HFFc6 (cell line): ENCODE data around the gene HPGDS. TPM values are rescaled to one million over a fixed set of nuclear protein-coding genes. Genes with fewer than 3 reads are reported as not detected.

Experiments
- DNase-seq: peaks from one replicate; pipeline ENCODE4 v3.0.0-alpha.2; 2018
- H3K27ac Mint-ChIP-seq: 2 replicates; pipeline ENCODE4 v1.8.0; 2020; ENCODE audit warnings: mild to moderate bottlenecking, mixed read lengths
- H3K27me3 Mint-ChIP-seq: 2 replicates; pipeline ENCODE4 v1.8.0; 2021; ENCODE audit warnings: mild to moderate bottlenecking, moderate library complexity, mixed read lengths; ENCODE audit not compliant: insufficient read depth
- H3K36me3 Mint-ChIP-seq: 2 replicates; pipeline ENCODE4 v1.8.0; 2021; ENCODE audit warnings: low read depth, mixed read lengths
- H3K4me1 Mint-ChIP-seq: 2 replicates; pipeline ENCODE4 v1.8.0; 2020; ENCODE audit warnings: low read depth, mixed read lengths
- H3K4me3 Mint-ChIP-seq: 2 replicates; pipeline ENCODE4 v1.8.0; 2020; ENCODE audit warnings: mild to moderate bottlenecking, moderate library complexity, mixed read lengths
- H3K9me3 Mint-ChIP-seq: 2 replicates; pipeline ENCODE4 v1.8.0; 2020; ENCODE audit warnings: mild to moderate bottlenecking, mixed read lengths
- CTCF ChIP-seq: fragments of 200-600 bp; sonication (generic); IDR thresholded peaks from 2 replicates; pipeline ENCODE4 v1.5.0; 2021; ENCODE audit warnings: antibody characterized with exemption, mild to moderate bottlenecking
- total RNA-seq, 6 experiments: library from RNA; stranded (reverse); fragmentation: NEBNext Ultra II Directional; extraction: Animal tissue kit (Norgen Biotek cat#: 25700); gene quantifications; 2 replicates in 1 of 6; 3 replicates in 5 of 6; pipeline ENCODE4 v1.2.3, GENCODE V29; 2021

Gene HPGDS
- total RNA-seq, 6 experiments from 2014 or later = not detected

DNA sequence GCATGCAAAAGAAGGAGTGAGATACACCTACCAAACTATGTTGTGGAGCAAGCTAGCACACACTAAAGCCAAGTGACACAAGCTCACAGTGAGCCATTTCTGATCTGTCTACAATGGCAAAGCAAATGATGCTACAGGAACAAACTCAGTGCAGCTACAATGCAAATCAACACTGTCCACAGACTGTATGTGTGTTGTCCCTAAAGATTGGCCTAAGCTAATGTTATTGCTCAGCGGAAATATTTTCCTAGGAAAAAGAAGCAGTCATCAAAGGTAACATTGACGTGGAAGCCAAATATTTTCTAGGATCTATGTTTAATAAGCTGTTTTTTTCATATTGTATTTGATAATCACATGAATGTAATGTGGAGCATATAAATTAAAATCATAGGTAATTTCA, 34.7 kb upstream of the HPGDS start:
- Mint-ChIP-seq H3K27ac (no peak overlapping the region), H3K36me3 (no peaks in the 10 kb centered on the region), H3K27me3 (peaks cover 30% of the 10 kb centered on the region), H3K4me1 (no peaks in the 10 kb centered on the region), H3K4me3 (no peak overlapping the region), H3K9me3 (no peaks in the 10 kb centered on the region)
- no peak for TF ChIP-seq CTCF
- no peak for DNase-seq

DNA sequence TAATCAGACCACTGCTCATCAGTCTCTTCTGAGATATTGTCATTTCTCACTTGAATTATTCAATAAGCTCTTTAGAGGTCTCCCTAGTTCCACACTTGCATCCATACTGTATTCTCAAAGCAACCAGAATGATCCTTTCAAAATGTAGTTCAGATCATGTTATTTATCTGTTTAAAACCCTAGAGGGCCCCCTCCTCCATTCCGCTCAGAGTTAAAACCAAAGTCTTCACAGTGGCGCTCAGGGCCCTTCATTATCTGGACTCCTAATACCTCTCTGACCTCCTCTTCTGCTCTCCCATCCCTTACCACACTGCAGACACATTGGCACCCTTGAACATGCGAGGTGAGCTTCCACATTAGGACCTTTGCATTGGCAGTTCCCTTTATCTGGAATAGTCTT, 32.7 kb upstream of the HPGDS start:
- no peak for TF ChIP-seq CTCF
- Mint-ChIP-seq H3K27me3 (peaks cover 25% of the 10 kb centered on the region), H3K27ac (no peak overlapping the region), H3K4me1 (no peaks in the 10 kb centered on the region), H3K9me3 (no peaks in the 10 kb centered on the region), H3K4me3 (no peak overlapping the region), H3K36me3 (no peaks in the 10 kb centered on the region)
- DNase-seq = no peak

- Mint-ChIP-seq H3K9me3 (no peaks in the 10 kb centered on the region), H3K27ac (no peak overlapping the region), H3K4me3 (no peak overlapping the region), H3K36me3 (no peaks in the 10 kb centered on the region), H3K27me3 (peaks cover 17% of the 10 kb centered on the region), H3K4me1 (no peaks in the 10 kb centered on the region)
- DNase-seq = no peak
- no peak for TF ChIP-seq CTCF
Observed at GRCh38 chr4:94373752-94374151, 31.1 kb upstream of the HPGDS start.

GRCh38 chr4:94372991-94373390, 30.4 kb upstream of the HPGDS start:
- peaks cover 18% of the 10 kb centered on the region for H3K27me3 Mint-ChIP-seq
- no peak overlapping the region for H3K27ac Mint-ChIP-seq
- no peak for TF ChIP-seq CTCF
- no peaks in the 10 kb centered on the region for H3K4me1 Mint-ChIP-seq
- H3K4me3 Mint-ChIP-seq = no peak overlapping the region
- H3K9me3 Mint-ChIP-seq = no peaks in the 10 kb centered on the region
- DNase-seq = no peak
- H3K36me3 Mint-ChIP-seq = no peaks in the 10 kb centered on the region

DNA sequence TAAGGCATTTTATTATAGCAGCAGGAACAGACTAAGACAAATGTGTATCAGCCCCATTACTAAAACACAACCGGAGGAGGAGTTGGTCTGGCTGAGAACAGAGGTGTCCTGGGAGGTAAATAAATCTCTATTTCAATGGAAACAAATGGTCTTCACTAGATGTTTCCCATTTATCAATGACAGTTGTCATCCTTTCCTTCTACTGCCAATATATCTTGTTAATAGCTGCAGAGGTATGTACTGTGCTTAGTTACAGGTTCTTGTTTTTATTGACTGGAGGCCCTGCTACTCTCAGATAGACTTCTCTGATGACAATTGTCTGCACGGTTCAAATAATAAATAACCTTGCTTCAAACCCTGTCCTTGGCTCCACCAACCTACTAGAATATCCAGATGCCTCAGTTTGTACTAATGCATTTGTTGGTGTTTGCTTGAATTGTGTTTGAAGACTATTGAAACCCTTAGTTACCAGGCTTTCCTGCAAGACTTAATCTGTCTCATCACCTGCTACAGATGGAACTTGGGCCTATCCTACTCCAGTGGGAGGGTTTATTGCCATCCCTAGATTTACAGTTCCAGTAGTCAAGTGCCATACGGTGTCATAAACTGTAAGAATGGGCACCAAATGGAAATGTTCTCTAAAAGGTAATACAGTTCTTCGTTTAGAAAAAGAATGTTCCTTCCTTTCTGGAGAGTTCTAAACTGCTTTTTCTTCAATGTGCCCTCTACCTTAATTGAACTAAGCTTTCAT, 29.8 kb upstream of the HPGDS start:
- TF ChIP-seq CTCF = no peak
- H3K4me1 Mint-ChIP-seq = no peaks in the 10 kb centered on the region
- H3K36me3 Mint-ChIP-seq = no peaks in the 10 kb centered on the region
- H3K27ac Mint-ChIP-seq = no peak overlapping the region
- no peak overlapping the region for H3K4me3 Mint-ChIP-seq
- peaks cover 19% of the 10 kb centered on the region for H3K27me3 Mint-ChIP-seq
- no peaks in the 10 kb centered on the region for H3K9me3 Mint-ChIP-seq
- DNase-seq = no peak
